Panc1 (cell line): Measurements from ENCODE around the gene ABL1.

Experiments used
- CTCF ChIP-seq: fragments of 450-650 bp; IDR thresholded peaks from 2 replicates; pipeline ENCODE4 v1.5.1; 2017; ENCODE audit warnings: mild to moderate bottlenecking
- POLR2AphosphoS5 ChIP-seq: IDR thresholded peaks from 2 replicates; pipeline ENCODE4 v1.6.1; 2012; ENCODE audit warnings: mild to moderate bottlenecking, low read depth, low read length, moderate library complexity
- REST ChIP-seq, 2 experiments: IDR thresholded peaks; 2 replicates each; pipeline ENCODE4 v1.6.1; 2011 to 2012; ENCODE audit warnings: low read depth in 2 of 2, control low read depth in 1 of 2, low read length in 1 of 2, mild to moderate bottlenecking in 1 of 2, moderate library complexity in 1 of 2; ENCODE audit not compliant: insufficient read depth in 1 of 2
- SIN3A ChIP-seq: IDR thresholded peaks from 2 replicates; pipeline ENCODE4 v1.6.1; 2012; ENCODE audit warnings: low read depth, mild to moderate bottlenecking, low read length, moderate library complexity, borderline replicate concordance; ENCODE audit not compliant: insufficient read depth
- TCF7L2 ChIP-seq: IDR thresholded peaks from 2 replicates; pipeline ENCODE4 v1.6.1; 2011; ENCODE audit warnings: mild to moderate bottlenecking, low read depth, low read length, inconsistent platforms

GRCh38 chr9:130892477-130893304, 57.6 kb downstream of the ABL1 start:
- TF ChIP-seq CTCF (no peak), POLR2AphosphoS5 (no peak), REST (IDR thresholded peaks at IDR 0.05; ENCODE audit: insufficient read depth in 1 of 2, low read depth in 2 of 2, low read length in 1 of 2) (no peak), TCF7L2 (no peak), SIN3A (no peak)
